Neural progenitor cell (in vitro differentiated cells): Measurements from ENCODE around the gene ADAM11. TPM values are rescaled to one million over a fixed set of nuclear protein-coding genes. Genes with fewer than 3 reads are reported as not detected.

Source experiments
- DNase-seq: peaks from one replicate; pipeline ENCODE4 v3.0.0-alpha.2; 2016; ENCODE audit warnings: low spot score
- H2AFZ ChIP-seq: fragments of 200-600 bp; sonication (generic); replicated peaks from 2 replicates; pipeline ENCODE4 v1.6.1; 2016; ENCODE audit warnings: antibody characterized with exemption
- H3F3A ChIP-seq: fragments of 200-600 bp; sonication (generic); 2 replicates; pipeline ENCODE4 v1.6.1; 2016; ENCODE audit warnings: antibody characterized with exemption, low read depth
- H3K27ac ChIP-seq: fragments of 200-600 bp; sonication (generic); 2 replicates; pipeline ENCODE4 v1.5.1; 2016; ENCODE audit warnings: mild to moderate bottlenecking
- H3K27me3 ChIP-seq: fragments of 200-600 bp; sonication (generic); 2 replicates; pipeline ENCODE4 v1.6.1; 2016; ENCODE audit warnings: mild to moderate bottlenecking, moderate library complexity
- H3K36me3 ChIP-seq: fragments of 200-600 bp; sonication (generic); 2 replicates; pipeline ENCODE4 v1.5.1; 2016
- H3K4me1 ChIP-seq: fragments of 200-600 bp; sonication (generic); 2 replicates; pipeline ENCODE4 v1.6.1; 2016; ENCODE audit warnings: mixed run types
- H3K4me2 ChIP-seq: fragments of 200-600 bp; sonication (generic); 2 replicates; pipeline ENCODE4 v1.6.1; 2016
- H3K4me3 ChIP-seq: fragments of 200-600 bp; sonication (generic); 2 replicates; pipeline ENCODE4 v1.5.1; 2016
- H3K79me2 ChIP-seq: fragments of 200-600 bp; sonication (generic); 2 replicates; pipeline ENCODE4 v1.6.1; 2016; ENCODE audit warnings: low read depth
- H3K9ac ChIP-seq: fragments of 200-600 bp; sonication (generic); 2 replicates; pipeline ENCODE4 v1.6.1; 2016
- H3K9me3 ChIP-seq: fragments of 200-600 bp; sonication (generic); 2 replicates; pipeline ENCODE4 v1.5.1; 2016; ENCODE audit warnings: low read depth
- H4K20me1 ChIP-seq: fragments of 200-600 bp; sonication (generic); 2 replicates; pipeline ENCODE4 v1.6.1; 2016; ENCODE audit warnings: low read depth
- H3K27ac Mint-ChIP-seq: 3 replicates; pipeline ENCODE4 v1.8.0; 2021; ENCODE audit warnings: mixed read lengths
- H3K27me3 Mint-ChIP-seq: 2 replicates; pipeline ENCODE4 v1.8.0; 2022; ENCODE audit warnings: low read depth, mild to moderate bottlenecking, inconsistent platforms, moderate library complexity, mixed read lengths; ENCODE audit not compliant: insufficient read depth
- H3K36me3 Mint-ChIP-seq: 3 replicates; pipeline ENCODE4 v1.8.0; 2021; ENCODE audit warnings: mixed read lengths
- H3K4me1 Mint-ChIP-seq: 3 replicates; pipeline ENCODE4 v1.8.0; 2021; ENCODE audit warnings: mixed read lengths
- H3K4me3 Mint-ChIP-seq: 3 replicates; pipeline ENCODE4 v1.8.0; 2021; ENCODE audit warnings: mild to moderate bottlenecking, moderate library complexity, mixed read lengths
- H3K9me3 Mint-ChIP-seq: 3 replicates; pipeline ENCODE4 v1.8.0; 2020; ENCODE audit warnings: mixed read lengths
- EZH2 ChIP-seq: fragments of 200-600 bp; sonication (generic); IDR thresholded peaks from 2 replicates; pipeline ENCODE4 v1.6.1; 2017; ENCODE audit warnings: antibody characterized with exemption, mild to moderate bottlenecking, moderate library complexity
- EZH2phosphoT487 ChIP-seq: fragments of 200-600 bp; sonication (generic); IDR thresholded peaks from 2 replicates; pipeline ENCODE4 v1.6.1; 2017; ENCODE audit warnings: antibody characterized with exemption
- total RNA-seq: library from RNA; depleted of rRNA; stranded (reverse); fragments of >200 nt; gene quantifications from 2 replicates; pipeline ENCODE4 v1.2.3, GENCODE V29; 2015; ENCODE audit warnings: low replicate concordance
- TF ChIP-seq, protein P1 (sequence below): fragments of 200-600 bp; sonication (generic); IDR thresholded peaks from 2 replicates; pipeline ENCODE4 v1.5.1; 2017; ENCODE audit warnings: antibody characterized with exemption, mild to moderate bottlenecking

Gene ADAM11
- total RNA-seq, 1 donor from 2014 or later: 1.4 TPM

DNA sequence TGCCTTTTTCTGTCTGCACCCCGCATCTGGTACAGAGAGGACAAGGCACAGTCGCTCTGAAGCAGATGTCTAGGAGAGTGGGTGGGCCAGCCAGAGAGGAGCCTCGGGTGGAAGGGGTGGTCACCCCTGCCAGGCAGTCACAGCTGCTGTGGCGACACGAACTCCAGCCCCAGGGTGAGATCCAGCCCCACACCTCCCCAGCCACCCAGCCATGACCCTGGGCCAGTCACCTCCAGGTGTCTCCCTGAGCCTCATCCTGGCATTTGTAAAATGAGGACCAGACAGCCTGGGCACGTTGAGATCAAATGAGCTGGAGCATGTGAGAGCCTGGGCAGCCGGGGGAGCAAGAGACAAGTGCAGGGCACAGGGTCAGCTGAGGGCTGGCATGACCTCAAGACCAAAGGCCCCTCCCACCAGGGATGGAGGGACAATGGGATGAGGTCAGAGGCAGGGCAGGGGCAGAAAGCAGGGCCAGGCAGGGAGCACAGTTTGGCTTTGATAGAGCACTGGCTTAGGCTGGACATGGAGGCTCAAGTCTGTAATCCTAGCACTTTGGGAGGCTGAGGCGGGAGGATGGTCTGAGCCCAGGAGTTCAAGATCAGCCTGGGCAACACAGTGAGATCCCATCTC is 7.7 kb downstream of the ADAM11 start:
- Mint-ChIP-seq H3K4me1 (peaks cover 13% of the 10 kb centered on the region), H3K36me3 (no peaks in the 10 kb centered on the region), H3K9me3 (no peaks in the 10 kb centered on the region), H3K27me3 (peaks cover 9% of the 10 kb centered on the region), H3K4me3 (no peak overlapping the region), H3K27ac (no peak overlapping the region)
- Histone ChIP-seq H3K27me3 (no peaks in the 10 kb centered on the region), H3K27ac (no peak overlapping the region), H3F3A (peaks cover 16% of the 10 kb centered on the region), H2AFZ (no peak overlapping the region), H3K4me3 (no peak overlapping the region), H3K36me3 (no peaks in the 10 kb centered on the region), H3K4me1 (peaks cover 13% of the 10 kb centered on the region), H3K9ac (no peak overlapping the region), H3K9me3 (no peaks in the 10 kb centered on the region), H3K79me2 (no peaks in the 10 kb centered on the region), H4K20me1 (no peaks in the 10 kb centered on the region), H3K4me2 (no peak overlapping the region)
- TF ChIP-seq EZH2phosphoT487 (no peak), EZH2 (no peak)
- TF ChIP-seq, protein P1, sequence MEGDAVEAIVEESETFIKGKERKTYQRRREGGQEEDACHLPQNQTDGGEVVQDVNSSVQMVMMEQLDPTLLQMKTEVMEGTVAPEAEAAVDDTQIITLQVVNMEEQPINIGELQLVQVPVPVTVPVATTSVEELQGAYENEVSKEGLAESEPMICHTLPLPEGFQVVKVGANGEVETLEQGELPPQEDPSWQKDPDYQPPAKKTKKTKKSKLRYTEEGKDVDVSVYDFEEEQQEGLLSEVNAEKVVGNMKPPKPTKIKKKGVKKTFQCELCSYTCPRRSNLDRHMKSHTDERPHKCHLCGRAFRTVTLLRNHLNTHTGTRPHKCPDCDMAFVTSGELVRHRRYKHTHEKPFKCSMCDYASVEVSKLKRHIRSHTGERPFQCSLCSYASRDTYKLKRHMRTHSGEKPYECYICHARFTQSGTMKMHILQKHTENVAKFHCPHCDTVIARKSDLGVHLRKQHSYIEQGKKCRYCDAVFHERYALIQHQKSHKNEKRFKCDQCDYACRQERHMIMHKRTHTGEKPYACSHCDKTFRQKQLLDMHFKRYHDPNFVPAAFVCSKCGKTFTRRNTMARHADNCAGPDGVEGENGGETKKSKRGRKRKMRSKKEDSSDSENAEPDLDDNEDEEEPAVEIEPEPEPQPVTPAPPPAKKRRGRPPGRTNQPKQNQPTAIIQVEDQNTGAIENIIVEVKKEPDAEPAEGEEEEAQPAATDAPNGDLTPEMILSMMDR: no peak
- DNase-seq: no peak

DNA sequence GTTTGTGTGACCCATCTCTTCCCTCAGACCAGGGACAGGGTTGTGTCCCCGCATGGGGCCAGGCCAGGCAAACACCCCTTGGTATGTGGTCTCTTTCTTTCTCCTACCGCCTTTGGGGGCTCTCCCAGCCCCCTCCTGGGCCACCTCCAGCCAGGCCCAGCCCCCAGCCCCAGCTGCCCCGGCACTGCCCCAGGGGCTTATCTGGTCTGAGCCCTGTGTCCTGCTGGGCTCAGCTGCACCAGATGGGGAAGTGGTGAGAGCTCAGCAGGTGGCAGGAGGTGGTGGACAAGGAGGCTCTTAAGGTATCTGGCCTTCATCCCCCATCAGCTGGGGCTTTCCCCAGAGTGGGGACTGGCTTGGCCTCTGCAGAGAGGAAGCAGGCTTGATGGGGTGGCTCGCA is 8.7 kb downstream of the ADAM11 start:
- no peak overlapping the region for H3K27ac Mint-ChIP-seq
- no peak overlapping the region for H3K4me3 Mint-ChIP-seq
- peaks cover 13% of the 10 kb centered on the region for H3K4me1 ChIP-seq
- H3K9ac ChIP-seq: no peak overlapping the region
- H2AFZ ChIP-seq: no peak overlapping the region
- no peak for TF ChIP-seq EZH2
- TF ChIP-seq EZH2phosphoT487: no peak
- TF ChIP-seq, protein P1: no peak
- no peaks in the 10 kb centered on the region for H3K27me3 ChIP-seq
- no peaks in the 10 kb centered on the region for H3K36me3 Mint-ChIP-seq
- H3F3A ChIP-seq: peaks cover 13% of the 10 kb centered on the region
- no peaks in the 10 kb centered on the region for H3K79me2 ChIP-seq
- H4K20me1 ChIP-seq: no peaks in the 10 kb centered on the region
- no peaks in the 10 kb centered on the region for H3K9me3 ChIP-seq
- H3K4me3 ChIP-seq: no peak overlapping the region
- H3K4me2 ChIP-seq: peak overlapping the region; percentile 55
- H3K4me1 Mint-ChIP-seq: peaks cover 13% of the 10 kb centered on the region
- peaks cover 9% of the 10 kb centered on the region for H3K27me3 Mint-ChIP-seq
- no peaks in the 10 kb centered on the region for H3K9me3 Mint-ChIP-seq
- no peak overlapping the region for H3K27ac ChIP-seq
- no peaks in the 10 kb centered on the region for H3K36me3 ChIP-seq
- peak; percentile 34 for DNase-seq

DNA sequence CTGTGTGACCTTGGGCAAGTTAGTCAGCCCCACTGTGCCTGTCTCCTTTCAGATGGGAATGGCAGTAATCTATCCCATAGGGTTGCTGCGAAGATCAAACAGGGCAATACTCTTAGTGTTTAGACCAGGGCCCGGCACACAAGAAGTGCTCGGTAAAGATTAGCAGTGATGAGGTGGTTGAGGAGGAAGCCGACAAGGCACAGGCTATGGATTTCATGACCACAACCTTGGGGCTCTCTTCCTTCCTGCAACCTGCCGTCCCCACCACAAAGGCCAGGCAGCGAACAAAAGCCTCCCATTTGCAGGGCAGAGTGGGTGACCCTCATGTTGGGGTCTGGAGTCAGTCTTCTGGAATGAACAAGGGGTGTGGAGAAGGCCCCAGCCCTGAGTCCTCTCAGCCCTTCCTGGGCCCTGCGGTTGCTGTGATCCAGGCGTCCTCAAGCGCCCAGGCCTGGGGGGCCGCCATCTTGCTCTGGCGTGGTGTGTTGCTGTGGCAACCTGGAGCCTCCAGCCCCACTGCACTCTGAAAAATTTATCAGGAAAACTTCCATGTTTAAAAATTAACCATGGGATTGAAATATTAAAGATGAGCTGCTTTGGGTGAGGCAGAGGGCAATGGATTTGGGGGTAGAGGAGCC is 9.8 kb downstream of the ADAM11 start:
- no peaks in the 10 kb centered on the region for H3K36me3 ChIP-seq
- no peaks in the 10 kb centered on the region for H3K36me3 Mint-ChIP-seq
- no peaks in the 10 kb centered on the region for H3K27me3 ChIP-seq
- H2AFZ ChIP-seq: no peak overlapping the region
- no peaks in the 10 kb centered on the region for H4K20me1 ChIP-seq
- peaks cover 11% of the 10 kb centered on the region for H3F3A ChIP-seq
- H3K4me1 Mint-ChIP-seq: peaks cover 13% of the 10 kb centered on the region
- H3K4me2 ChIP-seq: no peak overlapping the region
- TF ChIP-seq, protein P1: no peak
- no peak for TF ChIP-seq EZH2
- no peak for TF ChIP-seq EZH2phosphoT487
- no peak overlapping the region for H3K27ac ChIP-seq
- no peaks in the 10 kb centered on the region for H3K79me2 ChIP-seq
- H3K9me3 Mint-ChIP-seq: peaks cover 3% of the 10 kb centered on the region
- peak overlapping the region; percentile 74 for H3K27ac Mint-ChIP-seq
- H3K4me3 Mint-ChIP-seq: no peak overlapping the region
- H3K9me3 ChIP-seq: no peaks in the 10 kb centered on the region
- H3K27me3 Mint-ChIP-seq: peaks cover 9% of the 10 kb centered on the region
- peaks cover 13% of the 10 kb centered on the region for H3K4me1 ChIP-seq
- no peak overlapping the region for H3K9ac ChIP-seq
- no peak overlapping the region for H3K4me3 ChIP-seq
- no peak for DNase-seq
